ENCODE measurements around the gene SLC35C1.
"Not testable (repeated sequence)": the region's sequence is repeated elsewhere in the genome, so short reads cannot be mapped to it uniquely, and the experiment has no call there.

Gene SLC35C1

GRCh38 chr11:45788887-45789286, 16.1 kb upstream of the SLC35C1 start:
- no peak for DNase-seq (ENCODE audit: low read depth, low spot score)

GRCh38 chr11:45791524-45791923, 13.4 kb upstream of the SLC35C1 start:
- no peak for DNase-seq (ENCODE audit: low read depth, low spot score)

GRCh38 chr11:45794169-45794568, 10.8 kb upstream of the SLC35C1 start:
- no peak for DNase-seq (ENCODE audit: low read depth, low spot score)

GRCh38 chr11:45795379-45795778, 9.6 kb upstream of the SLC35C1 start:
- DNase-seq (ENCODE audit: low read depth, low spot score), result no peak

GRCh38 chr11:45796461-45796861, 8.5 kb upstream of the SLC35C1 start:
- DNase-seq (ENCODE audit: low read depth, low spot score), result no peak

- DNase-seq (ENCODE audit: low read depth, low spot score), result no peak
Observed at GRCh38 chr11:45798793-45799441, 6.0 kb upstream of the SLC35C1 start.

GRCh38 chr11:45799562-45799961, 5.4 kb upstream of the SLC35C1 start:
- no peak for DNase-seq (ENCODE audit: low read depth, low spot score)

GRCh38 chr11:45800261-45800660, 4.7 kb upstream of the SLC35C1 start:
- no peak for DNase-seq (ENCODE audit: low read depth, low spot score)

GRCh38 chr11:45801723-45802315, 3.1 kb upstream of the SLC35C1 start:
- no peak for DNase-seq (ENCODE audit: low read depth, low spot score)

GRCh38 chr11:45802531-45803317, 2.2 kb upstream of the SLC35C1 start:
- no peak for DNase-seq (ENCODE audit: low read depth, low spot score)

- peak; percentile 60 for DNase-seq (ENCODE audit: low read depth, low spot score)
Observed at GRCh38 chr11:45803971-45804760, 783 bp upstream of the SLC35C1 start.

GRCh38 chr11:45805305-45806071, 539 bp downstream of the SLC35C1 start:
- peak; percentile 58 for DNase-seq (ENCODE audit: low read depth, low spot score)

- no peak for DNase-seq (ENCODE audit: low read depth, low spot score)
Observed at GRCh38 chr11:45806072-45806933, 1.4 kb downstream of the SLC35C1 start.

GRCh38 chr11:45806937-45807791, 2.2 kb downstream of the SLC35C1 start:
- DNase-seq (ENCODE audit: low read depth, low spot score), result no peak

GRCh38 chr11:45807792-45808238, 2.9 kb downstream of the SLC35C1 start:
- DNase-seq (ENCODE audit: low read depth, low spot score), result peak; percentile 62

GRCh38 chr11:45808427-45808826, 3.5 kb downstream of the SLC35C1 start:
- not testable (repeated sequence) for DNase-seq (ENCODE audit: low read depth, low spot score)

GRCh38 chr11:45809456-45810395, 4.8 kb downstream of the SLC35C1 start:
- DNase-seq (ENCODE audit: low read depth, low spot score), result no peak
